ENCODE measurements around the gene RAB7A. TPM values are rescaled to one million over a fixed set of nuclear protein-coding genes. Genes with fewer than 3 reads are reported as not detected.

Gene RAB7A
- total RNA-seq, 1 experiment from 2014 or later = 155 TPM

GRCh38 chr3:128784843-128785242, 58.9 kb downstream of the RAB7A start:
- Histone ChIP-seq H3K4me1 (ENCODE audit: insufficient read depth, low read length) (peaks cover under 1% of the 10 kb centered on the region; the same call in 1 of the 2 replicates), H2AFZ (ENCODE audit: low read length) (no peak overlapping the region), H4K5ac (ENCODE audit: insufficient read length, low read depth, low read length) (no peak overlapping the region), H2AK5ac (ENCODE audit: insufficient read length, low read length) (no peak overlapping the region), H2BK120ac (ENCODE audit: low read depth, low read length, poor library complexity, severe bottlenecking) (no peak overlapping the region), H3K79me2 (ENCODE audit: insufficient read depth, low read length) (peaks cover 21% of the 10 kb centered on the region; the same call in 1 of the 2 replicates), H3K23me2 (ENCODE audit: insufficient read length, low read depth, low read length, poor library complexity, severe bottlenecking) (no peaks in the 10 kb centered on the region), H3K56ac (ENCODE audit: insufficient read length, low read depth, low read length) (no peak overlapping the region), H4K91ac (ENCODE audit: insufficient read length, low read depth, low read length) (no peak overlapping the region), H2BK20ac (ENCODE audit: low read depth, low read length, poor library complexity, severe bottlenecking) (no peak overlapping the region), H3K18ac (ENCODE audit: insufficient read length, low read depth, low read length) (no peak overlapping the region), H3K4ac (ENCODE audit: low read depth, low read length) (no peak overlapping the region), H3T11ph (ENCODE audit: low read length) (no peak overlapping the region), H3K9me3 (ENCODE audit: control insufficient read depth, low read depth, low read length) (no peaks in the 10 kb centered on the region), H3K79me1 (ENCODE audit: insufficient read depth, low read depth, low read length, poor library complexity, severe bottlenecking) (peaks cover 7% of the 10 kb centered on the region), H4K20me1 (ENCODE audit: control insufficient read depth, insufficient read depth, insufficient read length) (no peaks in the 10 kb centered on the region), H3K27me3 (ENCODE audit: insufficient read depth, low read length) (no peaks in the 10 kb centered on the region), H2BK15ac (ENCODE audit: low read depth, low read length) (no peak overlapping the region), H2BK5ac (ENCODE audit: insufficient read length, low read length) (no peak overlapping the region), H3K4me2 (ENCODE audit: insufficient read depth, insufficient read length, low read length) (no peak overlapping the region), H3K23ac (ENCODE audit: insufficient read length, low read depth, low read length) (no peak overlapping the region), H3K27ac (ENCODE audit: insufficient read length, low read depth, low read length) (no peak overlapping the region), H2BK12ac (ENCODE audit: insufficient read length, low read depth, low read length) (no peak overlapping the region), H3K14ac (ENCODE audit: insufficient read depth, low read length) (no peak overlapping the region), H3K9ac (ENCODE audit: extremely low read depth, insufficient read length, low read length) (no peak overlapping the region), H4K8ac (replicated peaks; ENCODE audit: insufficient read length, low read depth, low read length) (no peak overlapping the region)
- Mint-ChIP-seq H3K36me3 (ENCODE audit: insufficient read depth in 1 of 3, low read depth in 3 of 3) (peaks cover 0 to 6% (median 0%) of the 10 kb centered on the region in 3 experiments; a peak in 2 of 7 replicates), H3K4me1 (peaks cover 50% of the 10 kb centered on the region in 2 experiments), H3K4me3 (no peak overlapping the region), H3K9me3 (no peaks in the 10 kb centered on the region), H3K27me3 (ENCODE audit: low read depth) (no peaks in the 10 kb centered on the region), H3K27ac (no peak overlapping the region)
- no CpG with 5 or more reads among the region's 3 CpGs for WGBS (ENCODE audit: extremely low coverage, insufficient read length, low lambda C conversion rate)
- DNase-seq = no peak
- no peak for TF ChIP-seq CTCF (conservative IDR thresholded peaks at IDR 0.05)

Data from H9 (cell line).